HepG2 (cell line): Measurements from ENCODE around the gene TRAPPC1.

Source experiments
- GABPB1 ChIP-seq: IDR thresholded peaks from 2 replicates; pipeline ENCODE4 v1.6.1; 2016; ENCODE audit warnings: mild to moderate bottlenecking, missing genetic modification reagents, moderate library complexity, missing compliant biosample characterization
- KLF16 ChIP-seq, 2 experiments: sonication (generic) in 1 of 2; formaldehyde crosslinking in 1 of 2; IDR thresholded peaks; 2 replicates each; pipeline versions ENCODE4 v1.6.1 to v1.8.0; 2016 to 2023; ENCODE audit warnings: missing genetic modification reagents in 2 of 2, missing compliant biosample characterization in 1 of 2
- KMT2B ChIP-seq: IDR thresholded peaks from 2 replicates; pipeline ENCODE4 v1.6.1; 2016; ENCODE audit warnings: missing genetic modification reagents, missing compliant biosample characterization
- NR3C1 ChIP-seq: sonication (generic); formaldehyde crosslinking; IDR thresholded peaks from 2 replicates; pipeline ENCODE4 v1.4.0; 2020; ENCODE audit warnings: missing genetic modification reagents
- POLR2A ChIP-seq, 2 experiments: IDR thresholded peaks; 2 replicates each; pipeline ENCODE4 v1.6.1; 2011; ENCODE audit warnings: low read depth in 2 of 2, low read length in 2 of 2, mild to moderate bottlenecking in 1 of 2, moderate library complexity in 1 of 2; ENCODE audit not compliant: insufficient read depth in 1 of 2
- U2AF2 ChIP-seq: fragments of 200-400 bp; formaldehyde crosslinking; IDR thresholded peaks from 2 replicates; pipeline ENCODE4 v1.6.1; 2017; ENCODE audit warnings: low read depth, mild to moderate bottlenecking, low read length
- ZNF552 ChIP-seq: sonication (generic); formaldehyde crosslinking; IDR thresholded peaks from 2 replicates; pipeline ENCODE4 v1.9.0; 2022; ENCODE audit warnings: missing genetic modification reagents, mild to moderate bottlenecking, borderline replicate concordance
- ZNF749 ChIP-seq: sonication (generic); formaldehyde crosslinking; IDR thresholded peaks from 2 replicates; pipeline ENCODE4 v1.8.0; 2022; ENCODE audit warnings: mild to moderate bottlenecking, missing genetic modification reagents, moderate library complexity, borderline replicate concordance
- TF ChIP-seq, protein P1 (sequence below): sonication (generic); formaldehyde crosslinking; IDR thresholded peaks from 2 replicates; pipeline ENCODE4 v1.5.0; 2020; ENCODE audit warnings: mild to moderate bottlenecking, missing genetic modification reagents

- TF ChIP-seq GABPB1 (CRISPR knock-in tag), result peak; percentile 51
- no peak for TF ChIP-seq ZNF749 (CRISPR knock-in tag)
- TF ChIP-seq KLF16 (CRISPR knock-in tag; IDR thresholded peaks at IDR 0.05), result peak in 1 of 2 experiments; percentile 64; a peak in 1 of 4 replicates
- TF ChIP-seq POLR2A (IDR thresholded peaks at IDR 0.05; ENCODE audit: insufficient read depth in 1 of 2, low read depth in 2 of 2, low read length in 2 of 2), result peak; percentile 27 to 74; a peak in 2 of 4 replicates
- TF ChIP-seq KMT2B (CRISPR knock-in tag), result no peak
- TF ChIP-seq ZNF552, result no peak
- no peak for TF ChIP-seq U2AF2
- TF ChIP-seq, protein P1, sequence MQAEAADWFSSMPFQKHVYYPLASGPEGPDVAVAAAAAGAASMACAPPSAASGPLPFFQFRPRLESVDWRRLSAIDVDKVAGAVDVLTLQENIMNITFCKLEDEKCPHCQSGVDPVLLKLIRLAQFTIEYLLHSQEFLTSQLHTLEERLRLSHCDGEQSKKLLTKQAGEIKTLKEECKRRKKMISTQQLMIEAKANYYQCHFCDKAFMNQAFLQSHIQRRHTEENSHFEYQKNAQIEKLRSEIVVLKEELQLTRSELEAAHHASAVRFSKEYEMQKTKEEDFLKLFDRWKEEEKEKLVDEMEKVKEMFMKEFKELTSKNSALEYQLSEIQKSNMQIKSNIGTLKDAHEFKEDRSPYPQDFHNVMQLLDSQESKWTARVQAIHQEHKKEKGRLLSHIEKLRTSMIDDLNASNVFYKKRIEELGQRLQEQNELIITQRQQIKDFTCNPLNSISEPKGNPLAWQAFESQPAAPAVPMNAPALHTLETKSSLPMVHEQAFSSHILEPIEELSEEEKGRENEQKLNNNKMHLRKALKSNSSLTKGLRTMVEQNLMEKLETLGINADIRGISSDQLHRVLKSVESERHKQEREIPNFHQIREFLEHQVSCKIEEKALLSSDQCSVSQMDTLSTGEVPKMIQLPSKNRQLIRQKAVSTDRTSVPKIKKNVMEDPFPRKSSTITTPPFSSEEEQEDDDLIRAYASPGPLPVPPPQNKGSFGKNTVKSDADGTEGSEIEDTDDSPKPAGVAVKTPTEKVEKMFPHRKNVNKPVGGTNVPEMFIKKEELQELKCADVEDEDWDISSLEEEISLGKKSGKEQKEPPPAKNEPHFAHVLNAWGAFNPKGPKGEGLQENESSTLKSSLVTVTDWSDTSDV (CRISPR knock-in tag), result no peak
- no peak for TF ChIP-seq NR3C1 (CRISPR knock-in tag)
Measured at GRCh38 chr17:7887482-7888183, 44.1 kb downstream of the TRAPPC1 start.
